Measurements from ENCODE around the gene F2RL2.
"Not testable (repeated sequence)": the region's sequence is repeated elsewhere in the genome, so short reads cannot be mapped to it uniquely, and the experiment has no call there.

F2RL2 gene

GRCh38 chr5:76617675-76618074 is 5.5 kb downstream of the F2RL2 start:
- no peak for DNase-seq

GRCh38 chr5:76617229-76617628 is 6.0 kb downstream of the F2RL2 start:
- DNase-seq, result no peak

- DNase-seq, result no peak
Observed at GRCh38 chr5:76616206-76616605, 7.0 kb downstream of the F2RL2 start.

GRCh38 chr5:76615759-76616158 is 7.4 kb downstream of the F2RL2 start:
- no peak for DNase-seq

GRCh38 chr5:76612942-76613341 is 10.3 kb downstream of the F2RL2 start:
- DNase-seq, result no peak

- DNase-seq, result no peak
Observed at GRCh38 chr5:76610196-76610595, 13.0 kb downstream of the F2RL2 start.

- no peak for DNase-seq
Observed at GRCh38 chr5:76608833-76609232, 14.4 kb downstream of the F2RL2 start.

- DNase-seq, result no peak
Observed at GRCh38 chr5:76607353-76607871, 15.8 kb downstream of the F2RL2 start.

GRCh38 chr5:76606701-76607100 is 16.5 kb downstream of the F2RL2 start:
- no peak for DNase-seq

GRCh38 chr5:76604838-76605237 is 18.4 kb downstream of the F2RL2 start:
- no peak for DNase-seq

GRCh38 chr5:76603991-76604390 is 19.2 kb downstream of the F2RL2 start:
- DNase-seq, result not testable (repeated sequence)

- DNase-seq, result no peak
Observed at GRCh38 chr5:76602094-76602726, 21.0 kb downstream of the F2RL2 start.

- no peak for DNase-seq
Observed at GRCh38 chr5:76601470-76601869, 21.7 kb downstream of the F2RL2 start.

- DNase-seq, result no peak
Observed at GRCh38 chr5:76600716-76601115, 22.5 kb downstream of the F2RL2 start.

GRCh38 chr5:76598531-76598930 is 24.7 kb downstream of the F2RL2 start:
- no peak for DNase-seq

GRCh38 chr5:76595755-76596481 is 27.3 kb downstream of the F2RL2 start:
- no peak for DNase-seq

- no peak for DNase-seq
Observed at GRCh38 chr5:76594107-76594506, 29.1 kb downstream of the F2RL2 start.

GRCh38 chr5:76592692-76593091 is 30.5 kb downstream of the F2RL2 start:
- DNase-seq, result no peak

- no peak for DNase-seq
Observed at GRCh38 chr5:76591366-76591765, 31.8 kb downstream of the F2RL2 start.

- DNase-seq, result no peak
Observed at GRCh38 chr5:76590027-76590426, 33.2 kb downstream of the F2RL2 start.

- no peak for DNase-seq
Observed at GRCh38 chr5:76586531-76586930, 36.7 kb downstream of the F2RL2 start.

- DNase-seq, result no peak
Observed at GRCh38 chr5:76585783-76586217, 37.4 kb downstream of the F2RL2 start.

- no peak for DNase-seq
Observed at GRCh38 chr5:76583163-76584047, 39.8 kb downstream of the F2RL2 start.

All from T-helper 9 cell (primary cell).